Activated CD8-positive, alpha-beta memory T cell treated with anti-CD3 and anti-CD28 coated beads, Interleukin-2, amount 50 U/mL, for 24 hours (primary cell): ENCODE measurements around the gene FBRS.
"Not testable (repeated sequence)": the region's sequence is repeated elsewhere in the genome, so short reads cannot be mapped to it uniquely, and the experiment has no call there.

Experiments
- DNase-seq: peaks from one replicate; pipeline ENCODE4 v3.0.0-alpha.2; 2020; ENCODE audit errors: extremely low read depth

Gene FBRS

DNA sequence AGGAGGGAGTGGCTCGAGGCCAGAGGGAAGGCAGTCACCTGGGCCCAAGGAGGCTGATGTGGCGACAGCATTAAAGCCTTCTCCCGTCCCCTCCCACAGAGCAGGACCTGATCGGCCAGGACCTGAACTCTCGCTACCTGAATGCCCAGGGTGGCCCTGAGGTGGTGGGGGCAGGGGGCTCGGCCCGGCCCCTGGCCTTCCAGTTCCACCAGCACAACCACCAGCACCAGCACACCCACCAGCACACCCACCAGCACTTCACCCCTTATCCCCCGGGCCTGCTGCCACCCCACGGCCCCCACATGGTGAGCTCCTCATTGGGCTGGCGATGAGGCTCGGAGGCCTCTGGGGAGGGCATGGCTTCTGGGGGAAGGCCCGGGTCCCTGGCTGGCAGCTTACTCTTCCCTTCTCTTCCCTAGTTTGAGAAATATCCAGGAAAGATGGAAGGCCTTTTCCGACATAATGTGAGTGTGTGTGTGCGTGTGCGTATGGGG, 6.4 kb downstream of the FBRS start:
- no peak for DNase-seq

GRCh38 chr16:30665155-30665829, 7.1 kb downstream of the FBRS start:
- no peak for DNase-seq

DNA sequence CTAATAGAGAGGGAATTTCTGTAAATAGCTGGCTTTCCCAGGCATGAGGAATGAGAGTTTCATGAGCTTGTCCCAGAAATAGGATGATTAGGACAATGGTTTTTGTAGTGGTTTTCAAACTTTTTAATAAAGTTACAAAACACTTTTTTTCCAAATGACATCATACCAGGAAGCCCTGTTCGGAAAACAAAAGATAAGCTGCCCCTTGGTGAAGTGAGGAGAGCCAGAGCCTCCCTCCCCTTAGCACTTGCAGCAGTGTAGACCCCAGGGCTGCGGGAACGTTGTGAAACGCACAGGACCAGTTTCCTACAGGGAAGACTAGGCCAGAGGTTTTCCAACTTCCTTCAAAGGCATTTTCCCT, 7.6 kb downstream of the FBRS start:
- DNase-seq: no peak

GRCh38 chr16:30666681-30667080, 8.4 kb downstream of the FBRS start:
- DNase-seq: no peak

DNA sequence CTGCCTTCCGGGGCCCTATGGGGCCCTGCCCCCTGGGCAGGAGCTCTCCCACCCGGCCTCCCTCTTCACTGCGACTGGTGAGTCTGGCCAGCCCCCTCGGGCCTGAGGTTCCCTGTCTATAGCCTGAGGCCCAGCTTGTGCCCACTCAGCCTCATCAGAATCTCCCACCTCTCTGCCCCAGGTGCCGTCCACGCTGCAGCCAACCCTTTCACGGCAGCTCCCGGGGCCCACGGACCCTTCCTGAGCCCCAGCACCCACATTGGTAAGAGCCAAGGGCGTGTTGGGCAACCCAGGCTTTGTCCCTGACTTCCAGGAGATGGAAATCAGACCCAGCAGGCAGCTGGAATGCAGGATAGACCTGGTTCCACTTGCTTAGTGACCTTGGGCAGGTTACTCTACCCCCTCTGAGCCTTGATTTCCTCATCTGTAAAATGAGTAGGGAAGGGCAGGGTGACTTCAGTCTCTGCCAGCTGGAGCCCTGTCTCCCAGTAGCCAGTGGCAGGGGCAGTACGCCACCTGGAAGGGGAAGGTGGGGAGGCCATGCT, 9.2 kb downstream of the FBRS start:
- no peak for DNase-seq

DNA sequence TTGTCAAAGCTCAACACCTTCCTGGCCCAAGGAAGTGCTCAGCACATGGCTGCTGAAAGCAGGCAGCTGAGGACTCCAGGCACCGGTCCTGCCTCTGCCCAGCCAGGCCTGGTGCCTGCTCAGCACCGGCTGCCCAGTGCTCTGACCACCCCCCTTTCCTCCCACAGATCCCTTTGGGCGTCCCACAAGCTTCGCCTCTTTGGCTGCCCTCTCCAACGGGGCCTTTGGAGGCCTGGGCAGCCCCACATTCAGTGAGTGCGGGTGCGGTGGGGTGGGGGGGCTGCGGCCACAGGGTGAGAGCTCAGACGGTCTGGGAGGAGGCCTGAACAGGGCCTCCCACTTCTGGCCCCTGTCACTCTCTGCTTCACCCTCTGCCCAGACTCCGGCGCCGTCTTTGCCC, 10.2 kb downstream of the FBRS start:
- DNase-seq: no peak

- no peak for DNase-seq
Measured at GRCh38 chr16:30669026-30669902, 11.0 kb downstream of the FBRS start.

GRCh38 chr16:30669903-30670824, 11.9 kb downstream of the FBRS start:
- DNase-seq: no peak

- DNase-seq: no peak
Measured at GRCh38 chr16:30675143-30675542, 16.9 kb downstream of the FBRS start.

DNA sequence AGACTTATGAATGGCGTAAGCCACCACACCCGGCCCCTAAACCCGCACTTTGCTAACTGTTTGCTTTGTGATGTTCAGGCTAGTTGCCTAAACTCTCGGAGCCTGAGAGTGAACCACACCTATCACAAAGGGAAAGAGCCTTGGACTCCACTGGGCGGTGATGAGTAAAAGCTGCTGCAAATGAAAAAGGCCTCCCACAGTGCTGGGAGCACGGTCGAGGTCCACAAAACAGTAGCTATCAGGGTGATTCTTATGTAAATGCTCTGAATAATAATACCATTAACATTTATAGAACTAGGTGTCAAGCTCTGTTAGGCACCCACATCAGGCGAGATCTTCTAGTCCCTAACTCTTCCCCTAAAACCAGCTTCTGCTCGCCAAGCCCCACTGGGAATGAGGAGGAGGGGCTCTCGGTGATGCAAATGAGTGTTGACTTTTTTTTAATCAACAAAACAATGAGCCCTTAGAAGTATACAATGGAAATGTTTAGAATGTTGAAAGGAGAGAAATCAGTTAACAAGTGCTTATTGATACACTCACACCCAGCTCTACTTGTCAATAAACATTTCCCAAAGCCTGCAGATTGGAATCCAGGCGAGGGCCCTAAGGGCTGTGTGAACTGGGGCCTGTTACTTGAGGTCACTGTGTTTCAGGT, 19.8 kb downstream of the FBRS start:
- DNase-seq: no peak

DNA sequence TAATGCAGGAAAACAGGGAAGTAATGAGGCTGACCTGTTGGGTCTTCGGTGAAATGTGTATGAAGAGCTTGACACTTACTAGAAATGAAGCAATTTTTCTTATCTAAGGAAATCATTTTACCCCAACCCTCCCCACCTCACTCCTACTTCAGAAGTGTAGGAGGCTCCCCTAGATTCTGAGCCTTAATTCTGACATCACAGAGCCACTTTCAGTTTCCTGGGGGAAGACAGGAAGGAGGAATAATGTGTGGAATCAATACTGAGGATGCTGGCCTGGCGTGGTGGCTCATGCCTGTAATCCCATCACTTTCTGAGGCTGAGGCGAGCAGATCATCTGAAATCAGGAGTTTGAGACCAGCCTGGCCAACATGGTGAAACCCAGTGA, 20.3 kb downstream of the FBRS start:
- no peak for DNase-seq

GRCh38 chr16:30680326-30680725, 22.1 kb downstream of the FBRS start:
- DNase-seq: no peak

GRCh38 chr16:30688701-30689100, 30.5 kb downstream of the FBRS start:
- DNase-seq: no peak

DNA sequence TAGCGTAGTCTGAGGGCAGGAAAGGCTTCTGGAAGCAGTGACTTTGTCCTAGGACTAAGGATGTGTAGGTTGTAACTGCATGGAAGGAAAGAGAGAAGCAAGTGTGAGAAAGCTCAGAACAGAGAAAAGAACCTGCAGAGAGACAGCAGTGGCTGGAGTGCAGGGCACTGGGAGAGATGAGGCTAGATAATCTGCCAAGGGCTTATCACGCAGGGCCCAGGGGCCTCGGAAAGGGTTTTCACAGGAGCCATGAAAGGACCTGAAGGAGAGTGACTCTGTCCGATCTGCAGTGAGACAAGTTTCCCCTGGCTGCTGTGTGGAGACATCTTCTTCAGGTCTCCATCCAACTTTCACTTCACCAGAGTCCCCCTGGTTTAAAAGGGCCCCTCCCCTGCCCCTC, 33.7 kb downstream of the FBRS start:
- DNase-seq: no peak

DNA sequence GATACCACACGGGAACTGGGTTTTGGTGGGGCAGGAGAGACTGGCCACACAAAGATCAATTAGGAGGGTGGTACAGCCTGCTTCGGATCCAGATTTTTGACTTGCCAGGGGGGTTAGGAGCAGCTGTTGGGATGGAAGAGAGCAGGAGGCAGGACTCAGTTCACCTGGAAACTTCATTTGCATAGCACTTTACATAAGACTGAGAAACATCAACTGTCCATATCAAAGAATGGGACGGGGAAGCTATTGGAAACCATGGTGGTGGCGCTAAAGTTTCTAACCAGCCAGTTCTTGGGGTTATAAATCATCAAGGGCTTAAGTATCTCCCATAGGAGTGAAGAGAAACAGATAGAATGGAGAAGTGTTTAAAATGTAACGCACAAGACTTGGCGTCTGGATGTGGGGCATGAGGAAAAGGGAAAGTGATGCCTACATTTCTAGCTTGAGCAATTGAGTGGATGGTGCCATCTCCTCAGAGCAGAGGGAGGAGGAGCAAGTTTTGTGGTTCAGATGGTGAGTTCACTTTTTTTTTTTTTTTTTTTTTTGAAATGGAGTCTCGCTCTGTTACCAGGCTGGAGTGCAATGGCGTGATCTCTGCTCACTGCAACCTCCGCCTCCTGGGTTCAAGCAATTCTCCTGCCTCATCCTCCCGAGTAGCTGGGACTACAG, 34.3 kb downstream of the FBRS start:
- no peak for DNase-seq

GRCh38 chr16:30694926-30695693, 36.9 kb downstream of the FBRS start:
- DNase-seq: no peak

DNA sequence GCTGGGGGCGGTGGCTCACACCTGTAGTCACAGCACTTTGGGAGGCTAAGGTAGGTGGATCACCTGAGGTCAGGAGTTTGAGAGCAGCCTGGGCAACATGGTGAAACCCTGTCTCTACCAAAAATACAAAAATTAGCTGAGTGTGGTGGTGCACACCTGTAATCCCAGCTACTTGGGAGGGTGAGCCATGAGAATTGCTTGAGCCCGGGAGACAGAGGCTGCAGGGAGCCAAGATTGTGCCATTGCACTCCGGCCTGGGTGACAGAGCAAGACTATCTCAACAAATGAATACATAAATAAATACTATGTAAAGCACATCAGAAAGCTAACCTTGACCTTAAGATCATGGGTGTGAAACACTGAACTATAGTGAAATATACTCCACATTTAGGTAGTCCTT, 38.4 kb downstream of the FBRS start:
- DNase-seq: not testable (repeated sequence)

GRCh38 chr16:30697264-30698138, 39.3 kb downstream of the FBRS start:
- DNase-seq: no peak
